HG02938 (cell line): ENCODE results near the gene SRGAP2C.
A peak's percentile ranks its signal among the peaks of the same experiment; 100 is the strongest.
"Not testable (repeated sequence)": the region's sequence is repeated elsewhere in the genome, so short reads cannot be mapped to it uniquely, and the experiment has no call there.

Source experiments
- ATAC-seq: cut with Tn5 transposase; IDR thresholded peaks from one replicate; pipeline ENCODE4 v1.9.1; 2021; ENCODE audit warnings: mild to moderate bottlenecking, moderate library complexity; ENCODE audit not compliant: unreplicated experiment

SRGAP2C gene

GRCh38 chr1:121185140-121185708, 449 bp downstream of the SRGAP2C start:
- peak; percentile 1 for ATAC-seq

- not testable (repeated sequence) for ATAC-seq
These were observed 1.4 kb downstream of the SRGAP2C start for GRCh38 chr1:121186191-121186590.

- ATAC-seq, result not testable (repeated sequence)
These were observed 3.1 kb downstream of the SRGAP2C start for GRCh38 chr1:121187914-121188313.

- not testable (repeated sequence) for ATAC-seq
These were observed 7.7 kb downstream of the SRGAP2C start for GRCh38 chr1:121192512-121192911.

- not testable (repeated sequence) for ATAC-seq
These were observed 12.5 kb downstream of the SRGAP2C start for GRCh38 chr1:121197095-121197882.

- ATAC-seq, result not testable (repeated sequence)
These were observed 15.0 kb downstream of the SRGAP2C start for GRCh38 chr1:121199763-121200162.

- not testable (repeated sequence) for ATAC-seq
These were observed 15.5 kb downstream of the SRGAP2C start for GRCh38 chr1:121200232-121200631.

- ATAC-seq, result not testable (repeated sequence)
These were observed 16.5 kb downstream of the SRGAP2C start for GRCh38 chr1:121200985-121201981.

- ATAC-seq, result not testable (repeated sequence)
These were observed 18.2 kb downstream of the SRGAP2C start for GRCh38 chr1:121202986-121203385.

GRCh38 chr1:121205786-121206711, 21.3 kb downstream of the SRGAP2C start:
- ATAC-seq, result not testable (repeated sequence)

GRCh38 chr1:121207328-121207727, 22.6 kb downstream of the SRGAP2C start:
- not testable (repeated sequence) for ATAC-seq

GRCh38 chr1:121208375-121208774, 23.6 kb downstream of the SRGAP2C start:
- not testable (repeated sequence) for ATAC-seq

- ATAC-seq, result not testable (repeated sequence)
These were observed 26.0 kb downstream of the SRGAP2C start for GRCh38 chr1:121210778-121211177.

- not testable (repeated sequence) for ATAC-seq
These were observed 28.7 kb downstream of the SRGAP2C start for GRCh38 chr1:121213491-121213890.

GRCh38 chr1:121214544-121215156, 29.9 kb downstream of the SRGAP2C start:
- ATAC-seq, result not testable (repeated sequence)

GRCh38 chr1:121215699-121216417, 31.1 kb downstream of the SRGAP2C start:
- not testable (repeated sequence) for ATAC-seq

GRCh38 chr1:121216676-121217075, 31.9 kb downstream of the SRGAP2C start:
- ATAC-seq, result not testable (repeated sequence)

GRCh38 chr1:121221770-121222169, 37.0 kb downstream of the SRGAP2C start:
- ATAC-seq, result peak; percentile 58

- ATAC-seq, result peak; percentile 97
These were observed 39.9 kb downstream of the SRGAP2C start for GRCh38 chr1:121224714-121225113.
